ENCODE measurements around the gene MLLT1.

Gene MLLT1

GRCh38 chr19:6209680-6210079 is 70.1 kb downstream of the MLLT1 start:
- DNase-seq (ENCODE audit: low read depth) = no peak

GRCh38 chr19:6209233-6209632 is 70.5 kb downstream of the MLLT1 start:
- DNase-seq (ENCODE audit: low read depth) = no peak

- no peak for DNase-seq (ENCODE audit: low read depth)
These were observed 74.7 kb downstream of the MLLT1 start for GRCh38 chr19:6204866-6205723.

- DNase-seq (ENCODE audit: low read depth) = no peak
These were observed 75.6 kb downstream of the MLLT1 start for GRCh38 chr19:6204212-6204611.

GRCh38 chr19:6199240-6199994 is 80.4 kb downstream of the MLLT1 start:
- peak; percentile 99 for DNase-seq (ENCODE audit: low read depth)

- DNase-seq (ENCODE audit: low read depth) = no peak
These were observed 80.9 kb downstream of the MLLT1 start for GRCh38 chr19:6198896-6199239.

- no peak for DNase-seq (ENCODE audit: low read depth)
These were observed 83.4 kb downstream of the MLLT1 start for GRCh38 chr19:6196361-6196760.

- DNase-seq (ENCODE audit: low read depth) = no peak
These were observed 91.0 kb downstream of the MLLT1 start for GRCh38 chr19:6188811-6189210.

GRCh38 chr19:6187374-6187773 is 92.4 kb downstream of the MLLT1 start:
- no peak for DNase-seq (ENCODE audit: low read depth)

GRCh38 chr19:6185835-6186834 is 93.6 kb downstream of the MLLT1 start:
- DNase-seq (ENCODE audit: low read depth) = no peak

- DNase-seq (ENCODE audit: low read depth) = no peak
These were observed 94.5 kb downstream of the MLLT1 start for GRCh38 chr19:6185093-6185834.

GRCh38 chr19:6181119-6181518 is 98.7 kb downstream of the MLLT1 start:
- no peak for DNase-seq (ENCODE audit: low read depth)

GRCh38 chr19:6173190-6173589 is 106.6 kb downstream of the MLLT1 start:
- no peak for DNase-seq (ENCODE audit: low read depth)

GRCh38 chr19:6172074-6172863 is 107.5 kb downstream of the MLLT1 start:
- DNase-seq (ENCODE audit: low read depth) = no peak

GRCh38 chr19:6167115-6167514 is 112.7 kb downstream of the MLLT1 start:
- no peak for DNase-seq (ENCODE audit: low read depth)

- no peak for DNase-seq (ENCODE audit: low read depth)
These were observed 114.8 kb downstream of the MLLT1 start for GRCh38 chr19:6164906-6165531.

GRCh38 chr19:6161271-6161850 is 118.4 kb downstream of the MLLT1 start:
- peak; percentile 10 for DNase-seq (ENCODE audit: low read depth)
